GM23248 (cell line): ENCODE data around the gene PTPRA. TPM values are rescaled to one million over a fixed set of nuclear protein-coding genes. Genes with fewer than 3 reads are reported as not detected.

Experiments
- DNase-seq: peaks from one replicate; pipeline ENCODE4 v3.0.0-alpha.2; 2015
- H2AFZ ChIP-seq: fragments of 200-600 bp; sonication (generic); 2 replicates; pipeline ENCODE4 v1.6.1; 2016; ENCODE audit warnings: antibody characterized with exemption
- H3F3A ChIP-seq: fragments of 200-600 bp; sonication (generic); 2 replicates; pipeline ENCODE4 v1.6.1; 2016; ENCODE audit warnings: mild to moderate bottlenecking, antibody characterized with exemption, mixed run types; ENCODE audit not compliant: insufficient read depth
- H3K27ac ChIP-seq: fragments of 200-600 bp; sonication (generic); 2 replicates; pipeline ENCODE4 v1.5.1; 2016; ENCODE audit warnings: mild to moderate bottlenecking
- H3K27me3 ChIP-seq: fragments of 200-600 bp; sonication (generic); replicated peaks from 2 replicates; pipeline ENCODE4 v1.6.1; 2016; ENCODE audit warnings: mild to moderate bottlenecking; ENCODE audit not compliant: insufficient read depth
- H3K36me3 ChIP-seq: fragments of 200-600 bp; sonication (generic); 2 replicates; pipeline ENCODE4 v1.6.1; 2016; ENCODE audit warnings: low read depth, mild to moderate bottlenecking
- H3K4me1 ChIP-seq: fragments of 200-600 bp; sonication (generic); 2 replicates; pipeline ENCODE4 v1.6.1; 2016; ENCODE audit warnings: mild to moderate bottlenecking; ENCODE audit not compliant: insufficient read depth
- H3K4me2 ChIP-seq: fragments of 200-600 bp; sonication (generic); one replicate; pipeline ENCODE4 v1.6.1; 2016; ENCODE audit warnings: mild to moderate bottlenecking; ENCODE audit not compliant: unreplicated experiment
- H3K4me3 ChIP-seq: fragments of 200-600 bp; sonication (generic); 2 replicates; pipeline ENCODE4 v1.5.1; 2016; ENCODE audit warnings: mild to moderate bottlenecking
- H3K79me2 ChIP-seq: fragments of 200-600 bp; sonication (generic); 2 replicates; pipeline ENCODE4 v1.6.1; 2016; ENCODE audit warnings: mild to moderate bottlenecking; ENCODE audit not compliant: insufficient read depth
- H3K9ac ChIP-seq: fragments of 200-600 bp; sonication (generic); 2 replicates; pipeline ENCODE4 v1.6.1; 2016; ENCODE audit warnings: mild to moderate bottlenecking
- H3K9me2 ChIP-seq: fragments of 200-600 bp; sonication (generic); 2 replicates; pipeline ENCODE4 v1.6.1; 2016; ENCODE audit warnings: mixed run types, mild to moderate bottlenecking, moderate library complexity; ENCODE audit not compliant: insufficient read depth
- H3K9me3 ChIP-seq: fragments of 200-600 bp; sonication (generic); one replicate; pipeline ENCODE4 v1.6.1; 2017; ENCODE audit warnings: low read depth
- H4K20me1 ChIP-seq: fragments of 200-600 bp; sonication (generic); 2 replicates; pipeline ENCODE4 v1.6.0; 2016; ENCODE audit not compliant: insufficient read depth
- EZH2 ChIP-seq: fragments of 200-600 bp; sonication (generic); IDR thresholded peaks from 2 replicates; pipeline ENCODE4 v1.6.1; 2018; ENCODE audit warnings: antibody characterized with exemption, mild to moderate bottlenecking; ENCODE audit not compliant: insufficient read depth, poor library complexity, severe bottlenecking
- EZH2phosphoT487 ChIP-seq: fragments of 200-600 bp; sonication (generic); IDR thresholded peaks from 2 replicates; pipeline ENCODE4 v1.6.1; 2018; ENCODE audit warnings: antibody characterized with exemption, moderate library complexity, mild to moderate bottlenecking, low read depth; ENCODE audit not compliant: insufficient read depth
- WGBS, 2 experiments: methylation state at CpG; one replicate each; pipeline ENCODE4 v1.1.6; 2015 to 2017; ENCODE audit warnings: low lambda C conversion rate in 2 of 2, low coverage in 1 of 2; ENCODE audit errors: missing lambda C conversion rate in 2 of 2; 5-methylcytosine and 5-hydroxymethylcytosine counted together
- in situ Hi-C: fragments of 300-500 bp; cut with MboI; formaldehyde crosslinking; loops from 2 replicates; pipeline ENCODE4 v1.15.0; 2020
- polyA plus RNA-seq: library from polyadenylated mRNA; unstranded; fragments of >200 nt; fragmentation: Nextera tagmentation; extraction: Ambion mirVana; gene quantifications from 2 replicates; pipeline ENCODE4 v1.2.1, GENCODE V29; 2016
- total RNA-seq: library from RNA; depleted of rRNA; stranded (reverse); fragments of >200 nt; shearing (Covaris generic); gene quantifications from 2 replicates; pipeline ENCODE4 v1.2.3, GENCODE V29; 2014

The PTPRA gene
- total and polyA plus RNA-seq, 2 experiments from 2014 or later, result 37.4 to 50.8 TPM

DNA sequence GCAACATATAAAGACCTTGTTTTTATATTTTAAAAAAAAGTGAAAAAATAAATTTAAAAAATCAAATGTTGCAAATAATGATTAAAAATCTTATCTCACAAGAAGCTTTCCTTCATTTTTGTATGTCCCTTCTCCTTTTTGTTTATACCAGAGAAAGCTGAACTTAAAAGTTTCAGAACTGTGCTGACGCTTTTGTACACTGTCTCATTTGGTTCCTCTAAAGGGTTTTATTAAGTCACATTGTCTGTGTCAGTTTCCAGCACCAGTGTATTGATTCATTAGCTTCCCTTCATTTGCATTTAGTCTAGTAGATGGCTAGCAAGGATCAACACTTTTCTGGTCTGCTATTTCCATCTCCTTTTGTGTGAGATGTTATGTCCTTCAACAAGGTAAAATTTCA lies 39.5 kb upstream of the PTPRA start:
- no peak overlapping the region for H3K27ac ChIP-seq
- no peak overlapping the region for H2AFZ ChIP-seq
- no peaks in the 10 kb centered on the region for H3K9me2 ChIP-seq
- no peaks in the 10 kb centered on the region for H3K36me3 ChIP-seq
- WGBS, 2 experiments, result 96 to 98% methylated on average over 1 of the region's 1 CpG
- no peaks in the 10 kb centered on the region for H4K20me1 ChIP-seq
- DNase-seq, result no peak
- H3K4me3 ChIP-seq, result no peak overlapping the region
- H3K79me2 ChIP-seq, result no peaks in the 10 kb centered on the region
- H3K4me1 ChIP-seq, result peaks cover 9% of the 10 kb centered on the region; the same call in 1 of the 2 replicates
- no peaks in the 10 kb centered on the region for H3K27me3 ChIP-seq
- no peak overlapping the region for H3K9ac ChIP-seq
- TF ChIP-seq EZH2phosphoT487 (no peak), EZH2 (no peak)
- no peaks in the 10 kb centered on the region for H3K9me3 ChIP-seq
- in situ Hi-C loops, result no loop called here
- peaks cover 19% of the 10 kb centered on the region for H3F3A ChIP-seq
- H3K4me2 ChIP-seq, result no peak overlapping the region

GRCh38 chr20:2834401-2835110 lies 38.7 kb upstream of the PTPRA start:
- peaks cover 9% of the 10 kb centered on the region; the same call in 1 of the 2 replicates for H3K4me1 ChIP-seq
- no peak for DNase-seq
- H3K27ac ChIP-seq, result no peak overlapping the region
- H3F3A ChIP-seq, result peaks cover 19% of the 10 kb centered on the region
- TF ChIP-seq EZH2 (no peak), EZH2phosphoT487 (no peak)
- H3K27me3 ChIP-seq, result no peaks in the 10 kb centered on the region
- no peak overlapping the region for H2AFZ ChIP-seq
- in situ Hi-C loops, result no loop called here
- no peak overlapping the region for H3K4me2 ChIP-seq
- H3K79me2 ChIP-seq, result peaks cover 4% of the 10 kb centered on the region; the same call in 1 of the 2 replicates
- no peak overlapping the region for H3K4me3 ChIP-seq
- H4K20me1 ChIP-seq, result no peaks in the 10 kb centered on the region
- H3K9me2 ChIP-seq, result no peaks in the 10 kb centered on the region
- 94 to 95% methylated on average over 14 of the region's 14 CpGs for WGBS, 2 experiments
- no peak overlapping the region for H3K9ac ChIP-seq
- H3K36me3 ChIP-seq, result no peaks in the 10 kb centered on the region
- H3K9me3 ChIP-seq, result no peaks in the 10 kb centered on the region

DNA sequence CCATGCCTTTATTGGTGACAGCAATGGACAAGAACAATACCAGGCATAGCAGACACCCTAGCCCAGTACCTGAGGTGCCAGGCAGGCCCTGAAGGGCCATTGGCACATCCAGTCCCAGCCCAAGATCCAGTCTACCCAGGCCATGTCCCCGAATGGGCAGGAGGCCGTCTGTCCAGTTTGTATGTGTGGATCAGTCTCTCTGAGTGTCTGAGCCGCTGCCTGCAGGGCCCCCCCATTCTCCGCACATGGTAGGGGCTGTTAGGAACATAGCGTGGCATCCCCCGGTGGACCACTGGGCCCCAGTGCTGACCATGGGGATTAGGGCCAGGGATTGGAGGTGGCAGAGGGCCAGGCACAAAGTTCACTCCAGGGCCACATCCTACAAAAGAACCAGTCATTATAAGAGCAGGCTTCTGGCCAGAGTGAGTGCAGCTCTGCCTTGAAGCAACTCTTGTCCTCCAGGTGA lies 37.9 kb upstream of the PTPRA start:
- Histone ChIP-seq H3K79me2 (peaks cover 10% of the 10 kb centered on the region; the same call in 1 of the 2 replicates), H3K9me3 (no peaks in the 10 kb centered on the region), H2AFZ (no peak overlapping the region), H3K27ac (no peak overlapping the region), H3K9ac (no peak overlapping the region), H3K27me3 (no peaks in the 10 kb centered on the region), H4K20me1 (no peaks in the 10 kb centered on the region), H3K9me2 (no peaks in the 10 kb centered on the region), H3F3A (peaks cover 19% of the 10 kb centered on the region), H3K4me3 (no peak overlapping the region), H3K36me3 (no peaks in the 10 kb centered on the region), H3K4me1 (peaks cover 9% of the 10 kb centered on the region; the same call in 1 of the 2 replicates), H3K4me2 (no peak overlapping the region)
- WGBS, 2 experiments, result 88 to 92% methylated on average over 6 of the region's 6 CpGs
- in situ Hi-C loops, result no loop called here
- no peak for DNase-seq
- no peak for TF ChIP-seq EZH2
- no peak for TF ChIP-seq EZH2phosphoT487

GRCh38 chr20:2836035-2836434 lies 37.2 kb upstream of the PTPRA start:
- in situ Hi-C loops, result no loop called here
- DNase-seq, result no peak
- Histone ChIP-seq H3K4me3 (no peak overlapping the region), H3K9ac (no peak overlapping the region), H3K79me2 (peaks cover 10% of the 10 kb centered on the region; the same call in 1 of the 2 replicates), H3K27me3 (no peaks in the 10 kb centered on the region), H3K27ac (no peak overlapping the region), H3K4me1 (peaks cover 9% of the 10 kb centered on the region; the same call in 1 of the 2 replicates), H4K20me1 (no peaks in the 10 kb centered on the region), H3K36me3 (no peaks in the 10 kb centered on the region), H3K9me2 (no peaks in the 10 kb centered on the region), H2AFZ (no peak overlapping the region), H3K4me2 (no peak overlapping the region), H3K9me3 (no peaks in the 10 kb centered on the region), H3F3A (peaks cover 19% of the 10 kb centered on the region)
- 68 to 79% methylated on average over 3 to 5 of the region's 5 CpGs for WGBS, 2 experiments
- no peak for TF ChIP-seq EZH2
